ENCODE results near the gene SEC14L5. TPM values are rescaled to one million over a fixed set of nuclear protein-coding genes. Genes with fewer than 3 reads are reported as not detected.
A peak's percentile ranks its signal among the peaks of the same experiment; 100 is the strongest.

SEC14L5 gene
- total RNA-seq, 1 experiment from 2014 or later: 2.3 TPM

DNA sequence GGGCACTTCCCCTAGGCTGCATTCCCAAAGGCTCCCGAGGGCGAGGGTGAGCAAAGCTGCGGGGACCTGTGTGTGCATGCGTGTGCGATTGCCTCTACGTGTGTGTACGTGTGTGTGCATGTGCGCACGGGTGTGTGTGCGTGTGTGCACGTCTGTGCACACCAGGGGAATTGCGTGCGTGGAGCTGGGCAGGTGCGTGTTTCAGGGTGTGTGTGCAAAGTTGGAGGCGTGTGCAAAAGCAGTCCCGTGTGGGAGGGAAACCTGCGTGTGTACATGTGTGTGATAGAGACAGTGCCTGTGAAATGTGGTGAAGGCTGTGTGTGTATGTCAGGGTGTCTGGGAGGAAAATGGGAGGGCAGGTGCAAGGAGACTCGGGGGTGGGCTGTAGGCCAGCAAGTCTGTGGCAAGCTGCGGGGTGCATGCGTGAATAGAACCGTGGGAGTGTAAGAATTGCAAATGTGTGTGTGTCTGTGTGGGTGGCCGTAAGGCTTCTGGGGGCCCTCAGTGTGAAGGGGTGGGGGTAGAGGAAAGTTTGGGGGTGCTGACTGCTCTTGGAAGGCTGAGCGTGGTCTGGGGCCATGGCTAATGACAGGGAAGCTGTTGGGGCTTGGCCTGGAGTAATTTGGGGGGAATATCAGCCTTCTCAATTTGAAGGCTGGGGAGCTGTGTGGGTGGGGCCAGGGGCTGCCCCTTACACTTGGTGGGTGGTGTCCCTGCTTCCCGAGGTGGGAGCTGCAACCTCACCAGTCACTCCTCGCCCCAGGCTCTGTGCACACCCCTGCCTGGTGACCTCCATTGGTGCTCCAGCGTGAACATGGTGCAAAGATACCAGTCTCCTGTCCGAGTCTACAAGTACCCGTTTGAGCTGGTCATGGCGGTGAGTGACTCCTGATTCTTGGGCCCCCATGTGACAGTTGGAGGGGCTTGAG lies 644 bp downstream of the SEC14L5 start:
- peaks cover 20% of the 10 kb centered on the region for H3K4me1 Mint-ChIP-seq
- DNase-seq (ENCODE audit: low spot score) (no peak), ATAC-seq (no peak)
- H3K36me3 Mint-ChIP-seq: no peaks in the 10 kb centered on the region
- H3K9me3 Mint-ChIP-seq: no peaks in the 10 kb centered on the region
- ChIA-PET CTCF (interaction anchor here (0.5 to 6.0 kb wide), 28 partner anchors 8 to 309 kb away, joined by 3 to 46 read pairs (median 4); partner anchors contain the start of genes ANKS3, DNAAF8, GLYR1 and PPL), POLR2A (interaction anchor here (0.6 to 1.3 kb wide), 6 partner anchors 11 to 156 kb away, joined by 3 to 6 read pairs (median 3); partner anchors contain the start of gene ROGDI)
- H3K4me3 Mint-ChIP-seq: peak overlapping the region; percentile 69
- peak overlapping the region; percentile 10 for H3K27ac Mint-ChIP-seq
- H3K27me3 Mint-ChIP-seq (ENCODE audit: low read depth): peaks cover 13% of the 10 kb centered on the region
- TF ChIP-seq CREM (CRISPR knock-in tag; IDR thresholded peaks at IDR 0.05): no peak
- TF ChIP-seq, protein P1, sequence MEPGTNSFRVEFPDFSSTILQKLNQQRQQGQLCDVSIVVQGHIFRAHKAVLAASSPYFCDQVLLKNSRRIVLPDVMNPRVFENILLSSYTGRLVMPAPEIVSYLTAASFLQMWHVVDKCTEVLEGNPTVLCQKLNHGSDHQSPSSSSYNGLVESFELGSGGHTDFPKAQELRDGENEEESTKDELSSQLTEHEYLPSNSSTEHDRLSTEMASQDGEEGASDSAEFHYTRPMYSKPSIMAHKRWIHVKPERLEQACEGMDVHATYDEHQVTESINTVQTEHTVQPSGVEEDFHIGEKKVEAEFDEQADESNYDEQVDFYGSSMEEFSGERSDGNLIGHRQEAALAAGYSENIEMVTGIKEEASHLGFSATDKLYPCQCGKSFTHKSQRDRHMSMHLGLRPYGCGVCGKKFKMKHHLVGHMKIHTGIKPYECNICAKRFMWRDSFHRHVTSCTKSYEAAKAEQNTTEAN (CRISPR knock-in tag; IDR thresholded peaks at IDR 0.05): peak; percentile 37
- peak; percentile 21; the same call in 1 of the 2 replicates for TF ChIP-seq NFYB (CRISPR knock-in tag; conservative IDR thresholded peaks at IDR 0.05; ENCODE audit: low read depth)
- TF ChIP-seq, protein P2, sequence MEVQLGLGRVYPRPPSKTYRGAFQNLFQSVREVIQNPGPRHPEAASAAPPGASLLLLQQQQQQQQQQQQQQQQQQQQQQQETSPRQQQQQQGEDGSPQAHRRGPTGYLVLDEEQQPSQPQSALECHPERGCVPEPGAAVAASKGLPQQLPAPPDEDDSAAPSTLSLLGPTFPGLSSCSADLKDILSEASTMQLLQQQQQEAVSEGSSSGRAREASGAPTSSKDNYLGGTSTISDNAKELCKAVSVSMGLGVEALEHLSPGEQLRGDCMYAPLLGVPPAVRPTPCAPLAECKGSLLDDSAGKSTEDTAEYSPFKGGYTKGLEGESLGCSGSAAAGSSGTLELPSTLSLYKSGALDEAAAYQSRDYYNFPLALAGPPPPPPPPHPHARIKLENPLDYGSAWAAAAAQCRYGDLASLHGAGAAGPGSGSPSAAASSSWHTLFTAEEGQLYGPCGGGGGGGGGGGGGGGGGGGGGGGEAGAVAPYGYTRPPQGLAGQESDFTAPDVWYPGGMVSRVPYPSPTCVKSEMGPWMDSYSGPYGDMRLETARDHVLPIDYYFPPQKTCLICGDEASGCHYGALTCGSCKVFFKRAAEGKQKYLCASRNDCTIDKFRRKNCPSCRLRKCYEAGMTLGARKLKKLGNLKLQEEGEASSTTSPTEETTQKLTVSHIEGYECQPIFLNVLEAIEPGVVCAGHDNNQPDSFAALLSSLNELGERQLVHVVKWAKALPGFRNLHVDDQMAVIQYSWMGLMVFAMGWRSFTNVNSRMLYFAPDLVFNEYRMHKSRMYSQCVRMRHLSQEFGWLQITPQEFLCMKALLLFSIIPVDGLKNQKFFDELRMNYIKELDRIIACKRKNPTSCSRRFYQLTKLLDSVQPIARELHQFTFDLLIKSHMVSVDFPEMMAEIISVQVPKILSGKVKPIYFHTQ (CRISPR knock-in tag; IDR thresholded peaks at IDR 0.05): no peak

DNA sequence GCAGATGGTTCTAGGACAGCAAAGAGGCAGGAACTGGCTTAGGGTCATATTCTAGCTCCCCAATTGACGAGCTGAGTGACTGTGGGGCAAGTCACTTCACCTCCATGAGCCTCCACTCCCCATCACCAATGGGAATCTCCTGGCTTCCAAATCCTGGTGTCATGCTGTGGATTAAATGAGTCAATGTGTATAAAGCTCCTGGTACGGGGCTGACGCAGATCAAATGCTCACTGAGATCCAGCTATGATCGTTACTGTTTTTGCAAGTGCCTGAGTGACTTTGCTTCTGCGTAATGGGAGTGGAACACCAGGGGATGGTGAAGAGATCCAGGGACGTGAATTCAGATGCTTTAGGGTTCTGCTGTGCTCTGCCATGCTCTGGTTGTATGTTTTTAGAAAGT lies 2.4 kb downstream of the SEC14L5 start:
- TF ChIP-seq TEAD1 (CRISPR knock-in tag; IDR thresholded peaks at IDR 0.05): no peak
- TF ChIP-seq, protein P3, sequence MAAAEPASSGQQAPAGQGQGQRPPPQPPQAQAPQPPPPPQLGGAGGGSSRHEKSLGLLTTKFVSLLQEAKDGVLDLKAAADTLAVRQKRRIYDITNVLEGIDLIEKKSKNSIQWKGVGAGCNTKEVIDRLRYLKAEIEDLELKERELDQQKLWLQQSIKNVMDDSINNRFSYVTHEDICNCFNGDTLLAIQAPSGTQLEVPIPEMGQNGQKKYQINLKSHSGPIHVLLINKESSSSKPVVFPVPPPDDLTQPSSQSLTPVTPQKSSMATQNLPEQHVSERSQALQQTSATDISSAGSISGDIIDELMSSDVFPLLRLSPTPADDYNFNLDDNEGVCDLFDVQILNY (CRISPR knock-in tag; IDR thresholded peaks at IDR 0.05): no peak
- no peak for TF ChIP-seq ELF4 (CRISPR knock-in tag; IDR thresholded peaks at IDR 0.05; ENCODE audit: low read depth)
- no peak for TF ChIP-seq EMX1 (CRISPR knock-in tag; IDR thresholded peaks at IDR 0.05)
- TF ChIP-seq ZNF671 (CRISPR knock-in tag; IDR thresholded peaks at IDR 0.05): no peak
- POLR2A ChIA-PET: no interaction called here
- peaks cover 13% of the 10 kb centered on the region for H3K27me3 Mint-ChIP-seq (ENCODE audit: low read depth)
- CTCF ChIA-PET: interaction anchor here (6.0 kb wide), 1 partner anchor 64 kb away, joined by 46 read pairs; no protein-coding TSS in a partner anchor
- no peak overlapping the region for H3K27ac Mint-ChIP-seq
- H3K4me3 Mint-ChIP-seq: no peak overlapping the region
- no peaks in the 10 kb centered on the region for H3K9me3 Mint-ChIP-seq
- H3K4me1 Mint-ChIP-seq: peaks cover 20% of the 10 kb centered on the region
- ATAC-seq (no peak), DNase-seq (ENCODE audit: low spot score) (no peak)
- H3K36me3 Mint-ChIP-seq: no peaks in the 10 kb centered on the region

DNA sequence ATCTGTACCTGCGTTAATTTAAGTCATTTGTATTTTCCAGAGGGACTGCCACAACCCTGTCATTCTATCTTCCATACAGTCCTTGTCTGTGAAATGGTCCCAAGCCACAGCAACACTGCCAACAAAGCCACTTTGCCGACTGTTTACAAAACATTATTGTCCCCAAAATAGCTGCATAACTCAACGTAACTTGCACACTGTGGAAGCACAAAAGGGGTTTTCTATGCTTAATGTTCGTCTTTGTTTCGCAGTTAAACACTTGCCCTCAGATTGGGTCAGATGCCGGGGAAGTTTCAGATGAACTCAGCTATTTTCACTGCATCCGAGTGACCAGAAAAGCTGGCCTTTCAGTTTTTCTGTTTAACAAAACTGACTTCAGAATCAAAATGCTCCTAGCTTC lies 4.6 kb downstream of the SEC14L5 start:
- ChIA-PET POLR2A (no interaction called here), CTCF (interaction anchor here (1.4 kb wide), 1 partner anchor 62 kb away, joined by 4 read pairs; no protein-coding TSS in a partner anchor)
- ATAC-seq (no peak), DNase-seq (ENCODE audit: low spot score) (no peak)
- no peaks in the 10 kb centered on the region for H3K36me3 Mint-ChIP-seq
- H3K4me3 Mint-ChIP-seq: no peak overlapping the region
- no peaks in the 10 kb centered on the region for H3K9me3 Mint-ChIP-seq
- no peak overlapping the region for H3K27ac Mint-ChIP-seq
- TF ChIP-seq ZNF671 (CRISPR knock-in tag; IDR thresholded peaks at IDR 0.05) (no peak), FOXJ3 (CRISPR knock-in tag; IDR thresholded peaks at IDR 0.05; ENCODE audit: borderline replicate concordance) (no peak), SOX15 (CRISPR knock-in tag; IDR thresholded peaks at IDR 0.05) (no peak)
- TF ChIP-seq, protein P4, sequence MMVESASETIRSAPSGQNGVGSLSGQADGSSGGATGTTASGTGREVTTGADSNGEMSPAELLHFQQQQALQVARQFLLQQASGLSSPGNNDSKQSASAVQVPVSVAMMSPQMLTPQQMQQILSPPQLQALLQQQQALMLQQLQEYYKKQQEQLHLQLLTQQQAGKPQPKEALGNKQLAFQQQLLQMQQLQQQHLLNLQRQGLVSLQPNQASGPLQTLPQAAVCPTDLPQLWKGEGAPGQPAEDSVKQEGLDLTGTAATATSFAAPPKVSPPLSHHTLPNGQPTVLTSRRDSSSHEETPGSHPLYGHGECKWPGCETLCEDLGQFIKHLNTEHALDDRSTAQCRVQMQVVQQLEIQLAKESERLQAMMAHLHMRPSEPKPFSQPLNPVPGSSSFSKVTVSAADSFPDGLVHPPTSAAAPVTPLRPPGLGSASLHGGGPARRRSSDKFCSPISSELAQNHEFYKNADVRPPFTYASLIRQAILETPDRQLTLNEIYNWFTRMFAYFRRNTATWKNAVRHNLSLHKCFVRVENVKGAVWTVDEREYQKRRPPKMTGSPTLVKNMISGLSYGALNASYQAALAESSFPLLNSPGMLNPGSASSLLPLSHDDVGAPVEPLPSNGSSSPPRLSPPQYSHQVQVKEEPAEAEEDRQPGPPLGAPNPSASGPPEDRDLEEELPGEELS (CRISPR knock-in tag; IDR thresholded peaks at IDR 0.05): no peak
- peaks cover 9% of the 10 kb centered on the region for H3K27me3 Mint-ChIP-seq (ENCODE audit: low read depth)
- H3K4me1 Mint-ChIP-seq: peaks cover 10% of the 10 kb centered on the region
